H9 (cell line): Measurements from ENCODE around the gene TMEM135. TPM values are rescaled to one million over a fixed set of nuclear protein-coding genes. Genes with fewer than 3 reads are reported as not detected.
A peak's percentile ranks its signal among the peaks of the same experiment; 100 is the strongest.

Experiments
- DNase-seq: peaks from one replicate; pipeline ENCODE4 v3.0.0-alpha.2; 2017
- H2AFZ ChIP-seq: one replicate; pipeline ENCODE4 v1.6.1; 2013; ENCODE audit warnings: mild to moderate bottlenecking, low read length, control low read depth, moderate library complexity
- H2AK5ac ChIP-seq: 2 replicates; pipeline ENCODE4 v1.6.1; 2013; ENCODE audit warnings: low read length, control low read depth, mixed read lengths; ENCODE audit not compliant: insufficient read length
- H2BK120ac ChIP-seq: one replicate; pipeline ENCODE4 v1.6.1; 2013; ENCODE audit warnings: low read depth, mild to moderate bottlenecking, low read length, control low read depth, inconsistent platforms; ENCODE audit not compliant: poor library complexity, severe bottlenecking
- H2BK12ac ChIP-seq: 2 replicates; pipeline ENCODE4 v1.6.1; 2013; ENCODE audit warnings: low read length, control low read depth, mixed read lengths, low read depth; ENCODE audit not compliant: insufficient read length
- H2BK15ac ChIP-seq: 2 replicates; pipeline ENCODE4 v1.6.1; 2013; ENCODE audit warnings: low read depth, low read length, control low read depth
- H2BK20ac ChIP-seq: one replicate; pipeline ENCODE4 v1.6.1; 2013; ENCODE audit warnings: low read depth, mild to moderate bottlenecking, low read length, control low read depth, inconsistent platforms; ENCODE audit not compliant: poor library complexity, severe bottlenecking
- H2BK5ac ChIP-seq: 2 replicates; pipeline ENCODE4 v1.6.1; 2013; ENCODE audit warnings: low read length, control low read depth, mixed read lengths; ENCODE audit not compliant: insufficient read length
- H3K14ac ChIP-seq: 2 replicates; pipeline ENCODE4 v1.6.1; 2013; ENCODE audit warnings: low read length, control low read depth; ENCODE audit not compliant: insufficient read depth
- H3K18ac ChIP-seq: 2 replicates; pipeline ENCODE4 v1.6.1; 2013; ENCODE audit warnings: low read depth, mild to moderate bottlenecking, mixed read lengths, low read length, control low read depth; ENCODE audit not compliant: insufficient read length
- H3K23ac ChIP-seq: 2 replicates; pipeline ENCODE4 v1.6.1; 2013; ENCODE audit warnings: low read length, control low read depth, mixed read lengths, low read depth; ENCODE audit not compliant: insufficient read length
- H3K23me2 ChIP-seq: 2 replicates; pipeline ENCODE4 v1.6.1; 2013; ENCODE audit warnings: low read depth, mild to moderate bottlenecking, mixed read lengths, low read length, control low read depth; ENCODE audit not compliant: insufficient read length, poor library complexity, severe bottlenecking
- H3K27ac ChIP-seq: 2 replicates; pipeline ENCODE4 v1.5.1; 2013; ENCODE audit warnings: low read length, control low read depth, mixed read lengths, low read depth; ENCODE audit not compliant: insufficient read length
- H3K27me3 ChIP-seq: 2 replicates; pipeline ENCODE4 v1.6.1; 2013; ENCODE audit warnings: low read length, control low read depth, inconsistent platforms; ENCODE audit not compliant: insufficient read depth
- H3K4ac ChIP-seq: 2 replicates; pipeline ENCODE4 v1.6.1; 2013; ENCODE audit warnings: low read depth, mild to moderate bottlenecking, control low read depth, inconsistent platforms, low read length, moderate library complexity
- H3K4me1 ChIP-seq: 2 replicates; pipeline ENCODE4 v1.6.1; 2013; ENCODE audit warnings: low read length, control low read depth, inconsistent platforms; ENCODE audit not compliant: insufficient read depth
- H3K4me2 ChIP-seq: 2 replicates; pipeline ENCODE4 v1.6.1; 2013; ENCODE audit warnings: low read length, control low read depth, mixed read lengths; ENCODE audit not compliant: insufficient read length, insufficient read depth
- H3K56ac ChIP-seq: 2 replicates; pipeline ENCODE4 v1.6.1; 2013; ENCODE audit warnings: low read depth, mild to moderate bottlenecking, mixed read lengths, low read length, control low read depth; ENCODE audit not compliant: insufficient read length
- H3K79me1 ChIP-seq: 2 replicates; pipeline ENCODE4 v1.6.1; 2013; ENCODE audit warnings: low read depth, mild to moderate bottlenecking, moderate library complexity, low read length, control low read depth, inconsistent platforms; ENCODE audit not compliant: insufficient read depth, poor library complexity, severe bottlenecking
- H3K79me2 ChIP-seq: 2 replicates; pipeline ENCODE4 v1.6.1; 2013; ENCODE audit warnings: low read length, control low read depth, inconsistent platforms; ENCODE audit not compliant: insufficient read depth
- H3K9ac ChIP-seq: 2 replicates; pipeline ENCODE4 v1.6.1; 2013; ENCODE audit warnings: low read length, control low read depth, mixed read lengths; ENCODE audit not compliant: insufficient read length; ENCODE audit errors: extremely low read depth
- H3K9me3 ChIP-seq: one replicate; pipeline ENCODE4 v1.6.1; 2013; ENCODE audit warnings: low read depth, low read length, inconsistent platforms; ENCODE audit not compliant: control insufficient read depth
- H3T11ph ChIP-seq: one replicate; pipeline ENCODE4 v1.6.1; 2013; ENCODE audit warnings: mild to moderate bottlenecking, low read length, control low read depth, inconsistent platforms
- H4K20me1 ChIP-seq: one replicate; pipeline ENCODE4 v1.6.1; 2013; ENCODE audit not compliant: control insufficient read depth, insufficient read length, insufficient read depth
- H4K5ac ChIP-seq: 2 replicates; pipeline ENCODE4 v1.6.1; 2013; ENCODE audit warnings: low read depth, mild to moderate bottlenecking, mixed read lengths, low read length, control low read depth; ENCODE audit not compliant: insufficient read length
- H4K8ac ChIP-seq: replicated peaks from 2 replicates; pipeline ENCODE4 v1.6.1; 2013; ENCODE audit warnings: low read length, control low read depth, mixed read lengths, low read depth; ENCODE audit not compliant: insufficient read length
- H4K91ac ChIP-seq: 2 replicates; pipeline ENCODE4 v1.6.1; 2013; ENCODE audit warnings: low read depth, mild to moderate bottlenecking, moderate library complexity, mixed read lengths, low read length, control low read depth; ENCODE audit not compliant: insufficient read length
- H3K27ac Mint-ChIP-seq, 3 experiments: 2 replicates in 2 of 3; 3 replicates in 1 of 3; pipeline ENCODE4 v1.8.0; 2020 to 2021; ENCODE audit warnings: mixed read lengths in 3 of 3, mild to moderate bottlenecking in 1 of 3, moderate library complexity in 1 of 3
- H3K27me3 Mint-ChIP-seq: 2 replicates; pipeline ENCODE4 v1.8.0; 2021; ENCODE audit warnings: low read depth, mild to moderate bottlenecking, moderate library complexity, mixed read lengths
- H3K36me3 Mint-ChIP-seq, 3 experiments: 2 replicates in 2 of 3; 3 replicates in 1 of 3; pipeline ENCODE4 v1.8.0; 2020 to 2021; ENCODE audit warnings: low read depth in 3 of 3, mixed read lengths in 3 of 3; ENCODE audit not compliant: insufficient read depth in 1 of 3
- H3K4me1 Mint-ChIP-seq, 2 experiments: 2 replicates each; pipeline ENCODE4 v1.8.0; 2020; ENCODE audit warnings: mixed read lengths in 2 of 2
- H3K4me3 Mint-ChIP-seq, 2 experiments: 2 replicates in 1 of 2; 3 replicates in 1 of 2; pipeline ENCODE4 v1.8.0; 2020 to 2021; ENCODE audit warnings: mild to moderate bottlenecking in 2 of 2, mixed read lengths in 2 of 2, moderate library complexity in 1 of 2
- H3K9me3 Mint-ChIP-seq, 2 experiments: 2 replicates in 1 of 2; 3 replicates in 1 of 2; pipeline ENCODE4 v1.8.0; 2020; ENCODE audit warnings: mild to moderate bottlenecking in 2 of 2, mixed read lengths in 2 of 2, moderate library complexity in 1 of 2
- WGBS: extraction: QIAGEN DNeasy Blood & Tissue Kit; methylation state at CpG from one replicate; pipeline ENCODE4 v1.1.7; 2013; ENCODE audit warnings: missing lambda C conversion rate, low lambda C conversion rate, mixed read lengths; ENCODE audit not compliant: insufficient read length; ENCODE audit errors: extremely low coverage; 5-methylcytosine and 5-hydroxymethylcytosine counted together
- total RNA-seq: library from RNA; stranded (reverse); gene quantifications from 2 replicates; pipeline ENCODE4 v1.2.1, GENCODE V29; 2021
- TF ChIP-seq, protein P1 (sequence below): fragments of 200-600 bp; sonication (generic); conservative IDR thresholded peaks from 3 replicates; pipeline ENCODE4 v1.8.0; 2021; ENCODE audit warnings: antibody characterized with exemption, mild to moderate bottlenecking

Gene TMEM135
- total RNA-seq, 1 experiment from 2014 or later = 25.2 TPM

- no peak overlapping the region for H2AFZ ChIP-seq
- no peaks in the 10 kb centered on the region for H3K9me3 ChIP-seq
- Mint-ChIP-seq H3K27ac (0 out of 7 replicates have a peak overlapping the region, but pooled peaks of 1 of the 3 experiments have one; percentile 7), H3K36me3 (peaks cover 0 to 4% (median 0%) of the 10 kb centered on the region in 3 experiments; a peak in 1 of 7 replicates), H3K4me1 (peaks cover 52 to 59% of the 10 kb centered on the region in 2 experiments), H3K9me3 (no peaks in the 10 kb centered on the region), H3K4me3 (no peak overlapping the region; a peak in 1 of 5 replicates), H3K27me3 (no peaks in the 10 kb centered on the region)
- no peaks in the 10 kb centered on the region for H3K79me1 ChIP-seq
- H3K18ac ChIP-seq = no peak overlapping the region
- no peaks in the 10 kb centered on the region for H3K23me2 ChIP-seq
- no peak overlapping the region for H4K5ac ChIP-seq
- H3K56ac ChIP-seq = no peak overlapping the region
- H2BK15ac ChIP-seq = no peak overlapping the region
- no peaks in the 10 kb centered on the region for H4K20me1 ChIP-seq
- no peak overlapping the region for H3K4me2 ChIP-seq
- no peak overlapping the region for H2BK5ac ChIP-seq
- DNase-seq = no peak
- peaks cover 2% of the 10 kb centered on the region; the same call in 1 of the 2 replicates for H3K4me1 ChIP-seq
- no peak overlapping the region for H2BK120ac ChIP-seq
- H4K91ac ChIP-seq = no peak overlapping the region
- H3K4ac ChIP-seq = no peak overlapping the region
- H3K27me3 ChIP-seq = no peaks in the 10 kb centered on the region
- H3T11ph ChIP-seq = no peak overlapping the region
- H3K14ac ChIP-seq = no peak overlapping the region
- H2BK12ac ChIP-seq = no peak overlapping the region
- H3K27ac ChIP-seq = no peak overlapping the region
- no CpG with 5 or more reads among the region's 1 CpG for WGBS
- H2AK5ac ChIP-seq = no peak overlapping the region
- no peak overlapping the region for H4K8ac ChIP-seq
- H3K79me2 ChIP-seq = no peaks in the 10 kb centered on the region
- TF ChIP-seq, protein P1, sequence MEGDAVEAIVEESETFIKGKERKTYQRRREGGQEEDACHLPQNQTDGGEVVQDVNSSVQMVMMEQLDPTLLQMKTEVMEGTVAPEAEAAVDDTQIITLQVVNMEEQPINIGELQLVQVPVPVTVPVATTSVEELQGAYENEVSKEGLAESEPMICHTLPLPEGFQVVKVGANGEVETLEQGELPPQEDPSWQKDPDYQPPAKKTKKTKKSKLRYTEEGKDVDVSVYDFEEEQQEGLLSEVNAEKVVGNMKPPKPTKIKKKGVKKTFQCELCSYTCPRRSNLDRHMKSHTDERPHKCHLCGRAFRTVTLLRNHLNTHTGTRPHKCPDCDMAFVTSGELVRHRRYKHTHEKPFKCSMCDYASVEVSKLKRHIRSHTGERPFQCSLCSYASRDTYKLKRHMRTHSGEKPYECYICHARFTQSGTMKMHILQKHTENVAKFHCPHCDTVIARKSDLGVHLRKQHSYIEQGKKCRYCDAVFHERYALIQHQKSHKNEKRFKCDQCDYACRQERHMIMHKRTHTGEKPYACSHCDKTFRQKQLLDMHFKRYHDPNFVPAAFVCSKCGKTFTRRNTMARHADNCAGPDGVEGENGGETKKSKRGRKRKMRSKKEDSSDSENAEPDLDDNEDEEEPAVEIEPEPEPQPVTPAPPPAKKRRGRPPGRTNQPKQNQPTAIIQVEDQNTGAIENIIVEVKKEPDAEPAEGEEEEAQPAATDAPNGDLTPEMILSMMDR = no peak
- H3K9ac ChIP-seq = no peak overlapping the region
- H3K23ac ChIP-seq = no peak overlapping the region
- H2BK20ac ChIP-seq = no peak overlapping the region
Observed at GRCh38 chr11:87292598-87292997, 254.9 kb downstream of the TMEM135 start.
